A673 (cell line): ENCODE measurements around the gene METRNL.

Experiments
- EZH2 ChIP-seq: fragments of 200-600 bp; sonication (generic); IDR thresholded peaks from 2 replicates; pipeline ENCODE4 v1.6.1; 2017; ENCODE audit warnings: borderline replicate concordance, low read depth, mild to moderate bottlenecking, mixed read lengths, antibody characterized with exemption, low read length; ENCODE audit not compliant: poor library complexity, severe bottlenecking
- TF ChIP-seq, protein P1 (sequence below): fragments of 300-800, 200-600 bp; sonication (generic); conservative IDR thresholded peaks from 2 replicates; pipeline ENCODE4 v1.5.1; 2017; ENCODE audit warnings: low read depth, mild to moderate bottlenecking, antibody characterized with exemption, low read length, moderate library complexity, mixed read lengths

DNA sequence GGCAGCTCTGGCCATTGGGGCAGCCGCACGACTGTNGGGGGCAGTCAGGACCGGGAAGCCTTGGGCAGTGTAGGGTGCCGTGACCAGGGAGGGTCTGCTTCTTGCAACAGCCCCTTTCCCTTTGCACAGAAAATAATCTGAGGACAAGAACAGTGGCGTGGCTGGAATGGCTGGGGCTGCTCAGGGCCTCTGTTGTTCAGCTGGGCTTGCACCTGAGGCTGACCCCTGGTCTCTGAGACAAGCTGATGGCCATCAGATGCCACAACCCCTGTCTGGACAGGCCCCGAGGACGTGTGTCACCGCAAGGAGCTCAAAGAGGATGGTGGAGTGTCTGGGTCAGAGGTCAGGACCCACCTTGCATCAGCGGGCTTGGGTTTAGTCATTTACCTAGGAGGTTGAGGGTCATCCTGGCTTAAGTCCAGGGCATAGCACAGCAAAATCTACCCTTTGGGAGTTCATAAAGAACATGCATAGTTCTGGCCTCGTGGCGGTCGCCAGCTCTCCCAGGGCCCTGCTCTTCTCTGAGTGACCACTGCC, 46.9 kb downstream of the METRNL start:
- TF ChIP-seq, protein P1, sequence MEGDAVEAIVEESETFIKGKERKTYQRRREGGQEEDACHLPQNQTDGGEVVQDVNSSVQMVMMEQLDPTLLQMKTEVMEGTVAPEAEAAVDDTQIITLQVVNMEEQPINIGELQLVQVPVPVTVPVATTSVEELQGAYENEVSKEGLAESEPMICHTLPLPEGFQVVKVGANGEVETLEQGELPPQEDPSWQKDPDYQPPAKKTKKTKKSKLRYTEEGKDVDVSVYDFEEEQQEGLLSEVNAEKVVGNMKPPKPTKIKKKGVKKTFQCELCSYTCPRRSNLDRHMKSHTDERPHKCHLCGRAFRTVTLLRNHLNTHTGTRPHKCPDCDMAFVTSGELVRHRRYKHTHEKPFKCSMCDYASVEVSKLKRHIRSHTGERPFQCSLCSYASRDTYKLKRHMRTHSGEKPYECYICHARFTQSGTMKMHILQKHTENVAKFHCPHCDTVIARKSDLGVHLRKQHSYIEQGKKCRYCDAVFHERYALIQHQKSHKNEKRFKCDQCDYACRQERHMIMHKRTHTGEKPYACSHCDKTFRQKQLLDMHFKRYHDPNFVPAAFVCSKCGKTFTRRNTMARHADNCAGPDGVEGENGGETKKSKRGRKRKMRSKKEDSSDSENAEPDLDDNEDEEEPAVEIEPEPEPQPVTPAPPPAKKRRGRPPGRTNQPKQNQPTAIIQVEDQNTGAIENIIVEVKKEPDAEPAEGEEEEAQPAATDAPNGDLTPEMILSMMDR = no peak
- TF ChIP-seq EZH2 = no peak
